GM23248 (cell line): ENCODE measurements around the gene EMP2.

ENCODE experiments used
- EZH2 ChIP-seq: fragments of 200-600 bp; sonication (generic); IDR thresholded peaks from 2 replicates; pipeline ENCODE4 v1.6.1; 2018; ENCODE audit warnings: antibody characterized with exemption, mild to moderate bottlenecking; ENCODE audit not compliant: insufficient read depth, poor library complexity, severe bottlenecking
- EZH2phosphoT487 ChIP-seq: fragments of 200-600 bp; sonication (generic); IDR thresholded peaks from 2 replicates; pipeline ENCODE4 v1.6.1; 2018; ENCODE audit warnings: antibody characterized with exemption, moderate library complexity, mild to moderate bottlenecking, low read depth; ENCODE audit not compliant: insufficient read depth

DNA sequence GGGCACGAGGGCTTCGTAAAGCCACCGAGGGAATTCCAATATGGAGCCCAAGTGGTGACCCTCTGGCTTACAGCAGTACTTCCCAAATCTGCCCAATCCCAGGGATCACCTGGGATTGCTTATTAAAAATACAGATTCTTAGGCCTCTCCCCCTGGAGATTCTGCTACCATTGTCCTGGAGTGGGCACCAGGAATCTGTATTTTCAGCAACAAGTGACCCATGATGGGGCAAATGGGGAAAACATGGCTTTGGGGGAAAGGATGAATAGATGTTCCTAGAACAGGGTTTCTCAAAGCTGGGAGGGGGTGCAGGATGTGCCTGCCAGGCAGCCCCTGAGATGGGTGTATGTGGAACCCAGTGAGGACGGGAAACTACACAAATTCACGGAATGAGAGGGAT, 40.6 kb downstream of the EMP2 start:
- TF ChIP-seq EZH2phosphoT487 (no peak), EZH2 (no peak)
